HepG2 (cell line): ENCODE measurements around the gene SERINC2. TPM values are rescaled to one million over a fixed set of nuclear protein-coding genes. Genes with fewer than 3 reads are reported as not detected.

ENCODE experiments used
- AKNA ChIP-seq: sonication (generic); formaldehyde crosslinking; IDR thresholded peaks from 2 replicates; pipeline ENCODE4 v1.4.0; 2020; ENCODE audit warnings: missing genetic modification reagents, borderline replicate concordance
- ARID3A ChIP-seq: IDR thresholded peaks from 2 replicates; pipeline ENCODE4 v1.6.1; 2012; ENCODE audit warnings: low read depth, low read length, improper control_type of control experiment
- CEBPB ChIP-seq: IDR thresholded peaks from 2 replicates; pipeline ENCODE4 v1.6.1; 2011; ENCODE audit warnings: low read depth, low read length, improper control_type of control experiment, borderline replicate concordance
- CHD2 ChIP-seq: IDR thresholded peaks from 2 replicates; pipeline ENCODE4 v1.6.1; 2011; ENCODE audit warnings: low read depth, low read length, improper control_type of control experiment
- CREM ChIP-seq, 2 experiments: sonication (generic) in 1 of 2; formaldehyde crosslinking in 1 of 2; IDR thresholded peaks; 2 replicates each; pipeline versions ENCODE4 v1.4.0 to v1.6.1; 2016 to 2020; ENCODE audit warnings: antibody characterized with exemption in 1 of 2, mild to moderate bottlenecking in 1 of 2, missing genetic modification reagents in 1 of 2
- JUN ChIP-seq: sonication (generic); formaldehyde crosslinking; IDR thresholded peaks from 2 replicates; pipeline ENCODE4 v1.4.0; 2020; ENCODE audit warnings: mild to moderate bottlenecking, missing genetic modification reagents
- NFRKB ChIP-seq: fragments of 450-650 bp; IDR thresholded peaks from 2 replicates; pipeline ENCODE4 v1.6.1; 2017
- PAF1 ChIP-seq: IDR thresholded peaks from 2 replicates; pipeline ENCODE4 v1.6.1; 2016; ENCODE audit warnings: missing genetic modification reagents, missing compliant biosample characterization
- RXRB ChIP-seq: IDR thresholded peaks from 2 replicates; pipeline ENCODE4 v1.6.1; 2016; ENCODE audit warnings: borderline replicate concordance, missing genetic modification reagents, missing compliant biosample characterization
- SMAD1 ChIP-seq: sonication (generic); formaldehyde crosslinking; IDR thresholded peaks from 2 replicates; pipeline ENCODE4 v1.4.0; 2020; ENCODE audit warnings: missing genetic modification reagents, low read depth, mild to moderate bottlenecking, borderline replicate concordance
- SP1 ChIP-seq, 2 experiments: fragments of 450-650 bp in 1 of 2; sonication (generic) in 1 of 2; formaldehyde crosslinking in 1 of 2; IDR thresholded peaks; 2 replicates each; pipeline versions ENCODE4 v1.4.0 to v1.6.1; 2016 to 2020; ENCODE audit warnings: missing genetic modification reagents in 1 of 2
- SP2 ChIP-seq: sonication (generic); formaldehyde crosslinking; IDR thresholded peaks from 2 replicates; pipeline ENCODE4 v1.5.1; 2020; ENCODE audit warnings: mild to moderate bottlenecking, missing genetic modification reagents
- TCF7 ChIP-seq: sonication (generic); IDR thresholded peaks from 2 replicates; pipeline ENCODE4 v1.6.1; 2016; ENCODE audit warnings: antibody characterized with exemption, low read depth
- THRA ChIP-seq: sonication (generic); formaldehyde crosslinking; IDR thresholded peaks from 2 replicates; pipeline ENCODE4 v1.4.0; 2020; ENCODE audit warnings: missing genetic modification reagents, borderline replicate concordance
- TRIM24 ChIP-seq: sonication (generic); formaldehyde crosslinking; IDR thresholded peaks from 2 replicates; pipeline ENCODE4 v1.8.0; 2022; ENCODE audit warnings: mild to moderate bottlenecking, missing genetic modification reagents
- ZNF10 ChIP-seq: sonication (generic); formaldehyde crosslinking; IDR thresholded peaks from 2 replicates; pipeline ENCODE4 v1.4.0; 2020; ENCODE audit warnings: mild to moderate bottlenecking, low read depth, missing genetic modification reagents, borderline replicate concordance
- ZNF235 ChIP-seq: sonication (generic); formaldehyde crosslinking; IDR thresholded peaks from 2 replicates; pipeline ENCODE4 v1.8.1; 2023; ENCODE audit warnings: mild to moderate bottlenecking, missing genetic modification reagents, borderline replicate concordance
- ZNF546 ChIP-seq: sonication (generic); formaldehyde crosslinking; conservative IDR thresholded peaks from 2 replicates; pipeline ENCODE4 v1.8.1; 2023; ENCODE audit warnings: mild to moderate bottlenecking, missing genetic modification reagents
- ZNF564 ChIP-seq: sonication (generic); formaldehyde crosslinking; IDR thresholded peaks from 2 replicates; pipeline ENCODE4 v1.8.1; 2023; ENCODE audit warnings: mild to moderate bottlenecking, missing genetic modification reagents
- polyA plus RNA-seq, 8 experiments: library from polyadenylated mRNA; depleted of rRNA in 3 of 8; stranded (reverse) in 7 of 8; unstranded in 1 of 8; fragments of >200 nt; fragmentation: Illumina TruSeq in 4 of 8; extraction: Trizol in 4 of 8; gene quantifications; 2 replicates each; pipeline versions ENCODE4 v1.2.1 to v1.2.3, GENCODE V29; 2011 to 2016; ENCODE audit warnings: low read depth in 4 of 8, missing spikeins in 1 of 8, mixed read lengths in 1 of 8; ENCODE audit not compliant: insufficient read depth in 1 of 8
- total RNA-seq, 5 experiments: library from RNA; depleted of rRNA; stranded (reverse); fragments of >200 nt; fragmentation: Illumina TruSeq; extraction: Trizol; gene quantifications; 2 replicates each; pipeline ENCODE4 v1.2.3, GENCODE V29; 2016; ENCODE audit warnings: low read depth in 1 of 5
- TF ChIP-seq, protein P1 (sequence below): sonication (generic); formaldehyde crosslinking; IDR thresholded peaks from 2 replicates; pipeline ENCODE4 v1.8.1; 2023; ENCODE audit warnings: missing genetic modification reagents, mild to moderate bottlenecking, borderline replicate concordance

SERINC2 gene
- total and polyA plus RNA-seq, 2 of the 13 experiments (the other 11 are each of a cell fraction or from before 2014, with no cell fraction given) = 4.8 to 126 TPM

DNA sequence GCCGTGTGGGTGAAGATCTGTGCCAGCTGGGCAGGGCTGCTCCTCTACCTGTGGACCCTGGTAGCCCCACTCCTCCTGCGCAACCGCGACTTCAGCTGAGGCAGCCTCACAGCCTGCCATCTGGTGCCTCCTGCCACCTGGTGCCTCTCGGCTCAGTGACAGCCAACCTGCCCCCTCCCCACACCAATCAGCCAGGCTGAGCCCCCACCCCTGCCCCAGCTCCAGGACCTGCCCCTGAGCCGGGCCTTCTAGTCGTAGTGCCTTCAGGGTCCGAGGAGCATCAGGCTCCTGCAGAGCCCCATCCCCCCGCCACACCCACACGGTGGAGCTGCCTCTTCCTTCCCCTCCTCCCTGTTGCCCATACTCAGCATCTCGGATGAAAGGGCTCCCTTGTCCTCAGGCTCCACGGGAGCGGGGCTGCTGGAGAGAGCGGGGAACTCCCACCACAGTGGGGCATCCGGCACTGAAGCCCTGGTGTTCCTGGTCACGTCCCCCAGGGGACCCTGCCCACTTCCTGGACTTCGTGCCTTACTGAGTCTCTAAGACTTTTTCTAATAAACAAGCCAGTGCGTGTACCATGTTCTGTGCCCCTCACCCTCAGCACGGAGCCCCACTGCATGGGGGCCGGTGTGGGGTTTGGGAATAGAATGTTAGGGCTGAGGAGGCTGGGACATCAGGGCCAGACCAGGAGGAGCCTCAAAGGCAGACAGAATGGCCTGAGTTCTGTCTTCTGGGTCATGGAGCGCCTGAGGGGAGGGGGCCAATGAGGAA is 21.3 kb downstream of the SERINC2 start (continued):
- peak; percentile 49; the same call in 1 of the 2 replicates for TF ChIP-seq TCF7
- no peak for TF ChIP-seq CHD2
- no peak for TF ChIP-seq SP1 (IDR thresholded peaks at IDR 0.05)
- TF ChIP-seq SP1 (CRISPR knock-in tag; IDR thresholded peaks at IDR 0.05) = 0 out of 2 replicates have a peak, but pooled peaks have one; percentile 29
- TF ChIP-seq ZNF564 (CRISPR knock-in tag) = peak; percentile 84
- peak; percentile 65; the same call in 1 of the 2 replicates for TF ChIP-seq CREM (IDR thresholded peaks at IDR 0.05)
- TF ChIP-seq CREM (CRISPR knock-in tag; IDR thresholded peaks at IDR 0.05) = no peak
- TF ChIP-seq NFRKB = no peak
- TF ChIP-seq SMAD1 (CRISPR knock-in tag) = no peak
- peak; percentile 41; the same call in 1 of the 2 replicates for TF ChIP-seq THRA (CRISPR knock-in tag)
- TF ChIP-seq TRIM24 = peak; percentile 75; the same call in 1 of the 2 replicates
- TF ChIP-seq JUN (CRISPR knock-in tag) = no peak; the same call in 1 of the 2 replicates
- TF ChIP-seq SP2 = no peak
- TF ChIP-seq ZNF235 (CRISPR knock-in tag) = no peak
- peak; percentile 94 for TF ChIP-seq RXRB (CRISPR knock-in tag)
- no peak for TF ChIP-seq PAF1
- TF ChIP-seq AKNA (CRISPR knock-in tag) = no peak
- TF ChIP-seq, protein P1, sequence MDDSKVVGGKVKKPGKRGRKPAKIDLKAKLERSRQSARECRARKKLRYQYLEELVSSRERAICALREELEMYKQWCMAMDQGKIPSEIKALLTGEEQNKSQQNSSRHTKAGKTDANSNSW (CRISPR knock-in tag) = no peak
- TF ChIP-seq ZNF10 = no peak
- no peak for TF ChIP-seq ARID3A
- 0 out of 2 replicates have a peak, but pooled peaks have one; percentile 39 for TF ChIP-seq ZNF546
- TF ChIP-seq CEBPB = no peak
